K562 (cell line): ENCODE measurements around the gene GABPB2. TPM values are rescaled to one million over a fixed set of nuclear protein-coding genes. Genes with fewer than 3 reads are reported as not detected.

Source experiments
- CHD4 ChIP-seq: fragments of 200-600 bp; sonication (generic); IDR thresholded peaks from 3 replicates; pipeline ENCODE4 v1.6.1; 2012; ENCODE audit warnings: low read depth, mild to moderate bottlenecking, mixed read lengths, low read length, inconsistent platforms; ENCODE audit not compliant: insufficient read depth, insufficient replicate concordance, poor library complexity, severe bottlenecking
- ELF1 ChIP-seq: fragments of 200-800 bp; sonication (Bioruptor generic); IDR thresholded peaks from 2 replicates; pipeline ENCODE4 v1.6.1; 2016; ENCODE audit warnings: missing genetic modification characterization, missing compliant biosample characterization
- ELK1 ChIP-seq: sonication (generic); formaldehyde crosslinking; IDR thresholded peaks from 2 replicates; pipeline ENCODE4 v1.8.1; 2022; ENCODE audit warnings: missing genetic modification reagents
- GTF2B ChIP-seq: IDR thresholded peaks from 2 replicates; pipeline ENCODE4 v1.6.1; 2011; ENCODE audit not compliant: insufficient read length; ENCODE audit errors: extremely low read depth
- MAFK ChIP-seq: IDR thresholded peaks from 2 replicates; pipeline ENCODE4 v1.6.1; 2011; ENCODE audit warnings: low read length, improper control_type of control experiment
- POLR3G ChIP-seq: IDR thresholded peaks from 2 replicates; pipeline ENCODE4 v1.6.1; 2011; ENCODE audit not compliant: insufficient read length, insufficient replicate concordance; ENCODE audit errors: extremely low read depth
- RBM34 ChIP-seq: fragments of 200-400 bp; formaldehyde crosslinking; IDR thresholded peaks from 2 replicates; pipeline ENCODE4 v1.6.1; 2018; ENCODE audit warnings: low read length, borderline replicate concordance; ENCODE audit not compliant: insufficient read depth
- SREBF2 ChIP-seq: sonication (generic); formaldehyde crosslinking; IDR thresholded peaks from 2 replicates; pipeline ENCODE4 v1.4.0; 2020; ENCODE audit warnings: mild to moderate bottlenecking, missing genetic modification reagents
- polyA plus RNA-seq, 8 experiments: library from polyadenylated mRNA; depleted of rRNA in 4 of 8; stranded (reverse) in 5 of 8; unstranded in 3 of 8; fragments of >200 nt; fragmentation: Nextera tagmentation in 2 of 8; fragmentation: Illumina TruSeq in 1 of 8; extraction: Ambion mirVana in 2 of 8; extraction: Trizol in 1 of 8; gene quantifications; 2 replicates each; pipeline versions ENCODE4 v1.2.1 to v1.2.3, GENCODE V29; 2011 to 2014; ENCODE audit warnings: inconsistent platforms in 1 of 8, missing spikeins in 1 of 8
- total RNA-seq, 7 experiments: library from RNA; depleted of rRNA in 6 of 7; stranded (reverse); fragments of >200 nt in 6 of 7; fragmentation: Illumina TruSeq in 2 of 7; extraction: Trizol in 2 of 7; gene quantifications; 2 replicates each; pipeline versions ENCODE4 v1.2.1 to v1.2.3, GENCODE V29; 2011 to 2021; ENCODE audit warnings: low replicate concordance in 1 of 7

GABPB2 gene
- total and polyA plus RNA-seq, 9 of the 15 experiments (the other 6 are each of a cell fraction or from before 2014, with no cell fraction given) = 2.2 to 13.3 (median 6.1) TPM

GRCh38 chr1:151070474-151071276 is at the start of gene GABPB2 (continued):
- TF ChIP-seq ELK1 (CRISPR knock-in tag) (no peak), SREBF2 (CRISPR knock-in tag) (no peak), RBM34 (no peak), MAFK (no peak; the same call in 1 of the 2 replicates), ELF1 (tag) (peak; percentile 99), CHD4 (no peak), POLR3G (no peak), GTF2B (no peak)
